Measurements from ENCODE around the gene CPNE5.
"Not testable (repeated sequence)": the region's sequence is repeated elsewhere in the genome, so short reads cannot be mapped to it uniquely, and the experiment has no call there.

Gene CPNE5

GRCh38 chr6:36728289-36729160 lies 110.7 kb downstream of the CPNE5 start:
- H3K4me3 ChIP-seq (ENCODE audit: low read depth, low read length): no peak overlapping the region
- no peaks in the 10 kb centered on the region for H3K27me3 ChIP-seq (ENCODE audit: control insufficient read depth, insufficient read depth, low read length)
- H3K9ac ChIP-seq (ENCODE audit: low read depth, low read length): no peak overlapping the region
- H3K9me3 ChIP-seq (ENCODE audit: control insufficient read depth, insufficient read depth, low read length): no peaks in the 10 kb centered on the region
- H3K4me1 ChIP-seq (ENCODE audit: control insufficient read depth, insufficient read depth, low read length): peaks cover 5% of the 10 kb centered on the region
- no peaks in the 10 kb centered on the region for H3K36me3 ChIP-seq (ENCODE audit: control insufficient read depth, insufficient read depth, low read length)

- Histone ChIP-seq H3K27me3 (ENCODE audit: control insufficient read depth, insufficient read depth, low read length) (no peaks in the 10 kb centered on the region), H3K36me3 (ENCODE audit: control insufficient read depth, insufficient read depth, low read length) (no peaks in the 10 kb centered on the region), H3K4me3 (ENCODE audit: low read depth, low read length) (no peak overlapping the region), H3K4me1 (ENCODE audit: control insufficient read depth, insufficient read depth, low read length) (peaks cover 5% of the 10 kb centered on the region), H3K9me3 (ENCODE audit: control insufficient read depth, insufficient read depth, low read length) (no peaks in the 10 kb centered on the region), H3K9ac (ENCODE audit: low read depth, low read length) (no peak overlapping the region)
Measured at GRCh38 chr6:36727505-36728021, 111.7 kb downstream of the CPNE5 start.

GRCh38 chr6:36725581-36725980 lies 113.7 kb downstream of the CPNE5 start:
- H3K9me3 ChIP-seq (ENCODE audit: control insufficient read depth, insufficient read depth, low read length): no peaks in the 10 kb centered on the region
- no peak overlapping the region for H3K9ac ChIP-seq (ENCODE audit: low read depth, low read length)
- no peaks in the 10 kb centered on the region for H3K4me1 ChIP-seq (ENCODE audit: control insufficient read depth, insufficient read depth, low read length)
- H3K36me3 ChIP-seq (ENCODE audit: control insufficient read depth, insufficient read depth, low read length): no peaks in the 10 kb centered on the region
- no peak overlapping the region for H3K4me3 ChIP-seq (ENCODE audit: low read depth, low read length)
- H3K27me3 ChIP-seq (ENCODE audit: control insufficient read depth, insufficient read depth, low read length): no peaks in the 10 kb centered on the region

GRCh38 chr6:36724514-36725390 lies 114.5 kb downstream of the CPNE5 start:
- no peaks in the 10 kb centered on the region for H3K36me3 ChIP-seq (ENCODE audit: control insufficient read depth, insufficient read depth, low read length)
- no peaks in the 10 kb centered on the region for H3K4me1 ChIP-seq (ENCODE audit: control insufficient read depth, insufficient read depth, low read length)
- H3K27me3 ChIP-seq (ENCODE audit: control insufficient read depth, insufficient read depth, low read length): no peaks in the 10 kb centered on the region
- H3K4me3 ChIP-seq (ENCODE audit: low read depth, low read length): no peak overlapping the region
- no peaks in the 10 kb centered on the region for H3K9me3 ChIP-seq (ENCODE audit: control insufficient read depth, insufficient read depth, low read length)
- H3K9ac ChIP-seq (ENCODE audit: low read depth, low read length): no peak overlapping the region

GRCh38 chr6:36723992-36724391 lies 115.3 kb downstream of the CPNE5 start:
- not testable (repeated sequence) for H3K36me3 ChIP-seq (ENCODE audit: control insufficient read depth, insufficient read depth, low read length); H3K27me3 ChIP-seq (ENCODE audit: control insufficient read depth, insufficient read depth, low read length); H3K4me3 ChIP-seq (ENCODE audit: low read depth, low read length); H3K9me3 ChIP-seq (ENCODE audit: control insufficient read depth, insufficient read depth, low read length); H3K4me1 ChIP-seq (ENCODE audit: control insufficient read depth, insufficient read depth, low read length); H3K9ac ChIP-seq (ENCODE audit: low read depth, low read length)

- Histone ChIP-seq H3K36me3 (ENCODE audit: control insufficient read depth, insufficient read depth, low read length) (no peaks in the 10 kb centered on the region), H3K4me3 (ENCODE audit: low read depth, low read length) (no peak overlapping the region), H3K4me1 (ENCODE audit: control insufficient read depth, insufficient read depth, low read length) (no peaks in the 10 kb centered on the region), H3K9ac (ENCODE audit: low read depth, low read length) (no peak overlapping the region), H3K27me3 (ENCODE audit: control insufficient read depth, insufficient read depth, low read length) (no peaks in the 10 kb centered on the region), H3K9me3 (ENCODE audit: control insufficient read depth, insufficient read depth, low read length) (no peaks in the 10 kb centered on the region)
Measured at GRCh38 chr6:36722879-36723278, 116.4 kb downstream of the CPNE5 start.

- no peaks in the 10 kb centered on the region for H3K4me1 ChIP-seq (ENCODE audit: control insufficient read depth, insufficient read depth, low read length)
- H3K9me3 ChIP-seq (ENCODE audit: control insufficient read depth, insufficient read depth, low read length): no peaks in the 10 kb centered on the region
- H3K9ac ChIP-seq (ENCODE audit: low read depth, low read length): no peak overlapping the region
- H3K27me3 ChIP-seq (ENCODE audit: control insufficient read depth, insufficient read depth, low read length): no peaks in the 10 kb centered on the region
- H3K4me3 ChIP-seq (ENCODE audit: low read depth, low read length): no peak overlapping the region
- no peaks in the 10 kb centered on the region for H3K36me3 ChIP-seq (ENCODE audit: control insufficient read depth, insufficient read depth, low read length)
Measured at GRCh38 chr6:36722365-36722764, 116.9 kb downstream of the CPNE5 start.

- no peaks in the 10 kb centered on the region for H3K36me3 ChIP-seq (ENCODE audit: control insufficient read depth, insufficient read depth, low read length)
- H3K9ac ChIP-seq (ENCODE audit: low read depth, low read length): no peak overlapping the region
- H3K9me3 ChIP-seq (ENCODE audit: control insufficient read depth, insufficient read depth, low read length): no peaks in the 10 kb centered on the region
- no peaks in the 10 kb centered on the region for H3K27me3 ChIP-seq (ENCODE audit: control insufficient read depth, insufficient read depth, low read length)
- no peak overlapping the region for H3K4me3 ChIP-seq (ENCODE audit: low read depth, low read length)
- no peaks in the 10 kb centered on the region for H3K4me1 ChIP-seq (ENCODE audit: control insufficient read depth, insufficient read depth, low read length)
Measured at GRCh38 chr6:36721369-36722140, 117.7 kb downstream of the CPNE5 start.

- no peaks in the 10 kb centered on the region for H3K27me3 ChIP-seq (ENCODE audit: control insufficient read depth, insufficient read depth, low read length)
- no peak overlapping the region for H3K9ac ChIP-seq (ENCODE audit: low read depth, low read length)
- H3K4me1 ChIP-seq (ENCODE audit: control insufficient read depth, insufficient read depth, low read length): no peaks in the 10 kb centered on the region
- no peaks in the 10 kb centered on the region for H3K9me3 ChIP-seq (ENCODE audit: control insufficient read depth, insufficient read depth, low read length)
- H3K36me3 ChIP-seq (ENCODE audit: control insufficient read depth, insufficient read depth, low read length): no peaks in the 10 kb centered on the region
- H3K4me3 ChIP-seq (ENCODE audit: low read depth, low read length): no peak overlapping the region
Measured at GRCh38 chr6:36720251-36721141, 118.7 kb downstream of the CPNE5 start.

GRCh38 chr6:36719126-36719525 lies 120.1 kb downstream of the CPNE5 start:
- Histone ChIP-seq H3K9ac (ENCODE audit: low read depth, low read length) (no peak overlapping the region), H3K27me3 (ENCODE audit: control insufficient read depth, insufficient read depth, low read length) (no peaks in the 10 kb centered on the region), H3K4me3 (ENCODE audit: low read depth, low read length) (no peak overlapping the region), H3K9me3 (ENCODE audit: control insufficient read depth, insufficient read depth, low read length) (no peaks in the 10 kb centered on the region), H3K36me3 (ENCODE audit: control insufficient read depth, insufficient read depth, low read length) (no peaks in the 10 kb centered on the region), H3K4me1 (ENCODE audit: control insufficient read depth, insufficient read depth, low read length) (no peaks in the 10 kb centered on the region)
